ENCODE results near the gene NCOA4.
A peak's percentile ranks its signal among the peaks of the same experiment; 100 is the strongest.
"Not testable (repeated sequence)": the region's sequence is repeated elsewhere in the genome, so short reads cannot be mapped to it uniquely, and the experiment has no call there.

The NCOA4 gene

GRCh38 chr10:46052057-46052790, 21.8 kb upstream of the NCOA4 start:
- DNase-seq = no peak

GRCh38 chr10:46050941-46051623, 20.7 kb upstream of the NCOA4 start:
- DNase-seq = no peak

- not testable (repeated sequence) for DNase-seq
Observed at GRCh38 chr10:46049497-46049831, 19.0 kb upstream of the NCOA4 start.

- no peak for DNase-seq
Observed at GRCh38 chr10:46048152-46048551, 17.7 kb upstream of the NCOA4 start.

- no peak for DNase-seq
Observed at GRCh38 chr10:46046261-46046660, 15.8 kb upstream of the NCOA4 start, which contains the start of gene MSMB. TSS of gene MSMB (minus strand) at chr10:46046269. CDS start at chr10:46046237, 32 bp downstream.

GRCh38 chr10:46042527-46042926, 12.1 kb upstream of the NCOA4 start:
- DNase-seq = no peak

GRCh38 chr10:46040004-46040403, 9.6 kb upstream of the NCOA4 start:
- no peak for DNase-seq

- DNase-seq = no peak
Observed at GRCh38 chr10:46037107-46037825, 6.8 kb upstream of the NCOA4 start.

- no peak for DNase-seq
Observed at GRCh38 chr10:46035923-46036849, 5.8 kb upstream of the NCOA4 start.

GRCh38 chr10:46033602-46034011, 3.2 kb upstream of the NCOA4 start:
- no peak for DNase-seq

GRCh38 chr10:46031648-46032532, 1.5 kb upstream of the NCOA4 start:
- no peak for DNase-seq

- DNase-seq = no peak
Observed at GRCh38 chr10:46029461-46030030, 877 bp downstream of the NCOA4 start.

GRCh38 chr10:46028584-46029460, 1.6 kb downstream of the NCOA4 start:
- no peak for DNase-seq

- no peak for DNase-seq
Observed at GRCh38 chr10:46026106-46026505, 4.3 kb downstream of the NCOA4 start.

GRCh38 chr10:46025406-46025805, 5.0 kb downstream of the NCOA4 start:
- no peak for DNase-seq

GRCh38 chr10:46024948-46025347, 5.5 kb downstream of the NCOA4 start:
- DNase-seq = no peak

GRCh38 chr10:46022978-46023702, 7.3 kb downstream of the NCOA4 start:
- peak; percentile 16 for DNase-seq

- DNase-seq = no peak
Observed at GRCh38 chr10:46020344-46020657, 10.1 kb downstream of the NCOA4 start.

- no peak for DNase-seq
Observed at GRCh38 chr10:46019569-46020343, 10.7 kb downstream of the NCOA4 start.
